HepG2 (cell line): Measurements from ENCODE around the gene ZC3H14. TPM values are rescaled to one million over a fixed set of nuclear protein-coding genes. Genes with fewer than 3 reads are reported as not detected.

Source experiments
- ATAC-seq: fragments of 200-7000 bp; cut with Tn5 transposase; 3 replicates; pipeline ENCODE4 v1.9.1; 2020; ENCODE audit warnings: mild to moderate bottlenecking, moderate library complexity
- BruUV-seq: library from RNA; stranded (reverse); fragments of 400-500 nt; replicated peaks from 2 replicates; lab custom pipeline; 2021; lab: Mats Ljungman, UMichigan
- CTCF ChIA-PET: fragments of 300-600 bp; formaldehyde crosslinking; extraction: SDS; loops from one replicate; lab custom pipeline; 2021; ENCODE audit warnings: low total read pairs, inconsistent platforms, low intra/inter-chr PET ratio; lab: Yijun Ruan, JAX
- POLR2A ChIA-PET: fragments of 350-600 bp; sonication (Branson Sonifier 250); formaldehyde crosslinking; loops from one replicate; lab custom pipeline; 2020; ENCODE audit warnings: antibody characterized with exemption, inconsistent platforms; lab: Yijun Ruan, JAX
- DNase-seq: peaks from one replicate; pipeline ENCODE4 v3.0.0-alpha.2; 2015; ENCODE audit warnings: low spot score
- FAIRE-seq: peaks from 3 replicates; lab custom pipeline; 2011; peaks lifted over from hg19 to GRCh38; lab: Jason Lieb, UNC
- H2AFZ ChIP-seq: one replicate; pipeline ENCODE4 v1.6.1; 2011; ENCODE audit warnings: low read length, inconsistent platforms
- H3K27ac ChIP-seq: fragments of 300-600 bp; 3 replicates; pipeline ENCODE4 v1.8.0; 2011; ENCODE audit warnings: mixed run types, mild to moderate bottlenecking, mixed read lengths, low read length, inconsistent platforms; ENCODE audit not compliant: insufficient read depth; ENCODE audit errors: extremely low read length
- H3K27me3 ChIP-seq, 2 experiments: fragments of 200-600 bp in 1 of 2; 2 replicates in 1 of 2; 3 replicates in 1 of 2; pipeline versions ENCODE4 v1.6.0 to v1.8.0; 2011; ENCODE audit warnings: low read length in 2 of 2, mild to moderate bottlenecking in 2 of 2, moderate library complexity in 2 of 2, inconsistent platforms in 1 of 2; ENCODE audit not compliant: insufficient read depth in 2 of 2, control insufficient read depth in 1 of 2
- H3K36me3 ChIP-seq, 2 experiments: fragments of 200-600 bp in 1 of 2; replicated peaks in 1 of 2; 2 replicates in 1 of 2; 3 replicates in 1 of 2; pipeline versions ENCODE4 v1.5.1 to v1.8.0; 2011; ENCODE audit warnings: low read length in 2 of 2, inconsistent platforms in 1 of 2; ENCODE audit not compliant: insufficient read depth in 2 of 2, control insufficient read depth in 1 of 2
- H3K4me1 ChIP-seq: 2 replicates; pipeline ENCODE4 v1.5.1; 2012; ENCODE audit warnings: low read length, inconsistent platforms; ENCODE audit not compliant: insufficient read depth
- H3K4me2 ChIP-seq: 2 replicates; pipeline ENCODE4 v1.6.0; 2011; ENCODE audit warnings: low read depth, low read length, inconsistent platforms
- H3K4me3 ChIP-seq, 3 experiments: fragments of 200-600 bp in 1 of 3; sonication (generic), shearing (Covaris generic) in 1 of 3; replicated peaks in 1 of 3; 2 replicates each; pipeline ENCODE4 v1.5.1; 2011 to 2016; ENCODE audit warnings: low read length in 3 of 3, inconsistent platforms in 2 of 3, low read depth in 2 of 3, mild to moderate bottlenecking in 2 of 3, control low read depth in 1 of 3, mixed read lengths in 1 of 3; ENCODE audit not compliant: insufficient read depth in 1 of 3
- H3K79me2 ChIP-seq: one replicate; pipeline ENCODE4 v1.6.1; 2011; ENCODE audit warnings: low read length, inconsistent platforms; ENCODE audit not compliant: insufficient read depth
- H3K9ac ChIP-seq: 2 replicates; pipeline ENCODE4 v1.6.0; 2011; ENCODE audit warnings: mild to moderate bottlenecking, low read depth, low read length, inconsistent platforms; ENCODE audit not compliant: insufficient read depth
- H3K9me3 ChIP-seq: 2 replicates; pipeline ENCODE4 v1.5.1; 2012; ENCODE audit warnings: mild to moderate bottlenecking, low read length
- H4K20me1 ChIP-seq: 2 replicates; pipeline ENCODE4 v1.6.0; 2011; ENCODE audit warnings: inconsistent platforms, mild to moderate bottlenecking, low read length, moderate library complexity; ENCODE audit not compliant: insufficient read depth
- ARHGAP35 ChIP-seq: sonication (generic); formaldehyde crosslinking; IDR thresholded peaks from 2 replicates; pipeline ENCODE4 v1.9.0; 2022; ENCODE audit warnings: mild to moderate bottlenecking, inconsistent platforms, moderate library complexity, missing genetic modification reagents, borderline replicate concordance
- ATAD3A ChIP-seq: sonication (generic); formaldehyde crosslinking; IDR thresholded peaks from 2 replicates; pipeline ENCODE4 v1.4.0; 2020; ENCODE audit warnings: missing genetic modification reagents
- ATF7 ChIP-seq, 2 experiments: fragments of 450-650 bp in 1 of 2; sonication (generic) in 1 of 2; formaldehyde crosslinking in 1 of 2; IDR thresholded peaks; 2 replicates each; pipeline versions ENCODE4 v1.4.0 to v1.6.1; 2016 to 2020; ENCODE audit warnings: antibody characterized with exemption in 1 of 2, mild to moderate bottlenecking in 1 of 2, missing genetic modification reagents in 1 of 2
- FOXK1 ChIP-seq: sonication (generic); formaldehyde crosslinking; IDR thresholded peaks from 2 replicates; pipeline ENCODE4 v1.4.0; 2020; ENCODE audit warnings: low read depth, missing genetic modification reagents, borderline replicate concordance
- ZFP1 ChIP-seq: IDR thresholded peaks from 2 replicates; pipeline ENCODE4 v1.6.1; 2016
- ZKSCAN8 ChIP-seq: IDR thresholded peaks from 2 replicates; pipeline ENCODE4 v1.6.1; 2016; ENCODE audit warnings: borderline replicate concordance, missing genetic modification reagents, missing compliant biosample characterization
- ZNF713 ChIP-seq: sonication (generic); formaldehyde crosslinking; IDR thresholded peaks from 2 replicates; pipeline ENCODE4 v1.4.0; 2020; ENCODE audit warnings: mild to moderate bottlenecking, missing genetic modification reagents
- whole genome bisulfite sequencing: methylation state at CpG from one replicate; pipeline ENCODE4 v1.1.6; 2017; ENCODE audit warnings: low lambda C conversion rate; 5-methylcytosine and 5-hydroxymethylcytosine counted together
- in situ Hi-C: cut with HindIII; loops from 2 replicates; pipeline ENCODE4 v1.10.0; 2017; ENCODE audit warnings: low pct_unique_long_range_greater_than_20kb; ENCODE audit not compliant: extremely low pct_ligation_motif_present
- intact Hi-C: fragments of 100-400 bp; cut with micrococcal nuclease; formaldehyde crosslinking; loops from one replicate; pipeline ENCODE4 v1.10.0; 2022; ENCODE audit not compliant: unreplicated experiment
- polyA plus RNA-seq, 8 experiments: library from polyadenylated mRNA; depleted of rRNA in 3 of 8; stranded (reverse) in 7 of 8; unstranded in 1 of 8; fragments of >200 nt; fragmentation: Illumina TruSeq in 4 of 8; extraction: Trizol in 4 of 8; gene quantifications; 2 replicates each; pipeline versions ENCODE4 v1.2.1 to v1.2.3, GENCODE V29; 2011 to 2016; ENCODE audit warnings: low read depth in 4 of 8, missing spikeins in 1 of 8, mixed read lengths in 1 of 8; ENCODE audit not compliant: insufficient read depth in 1 of 8
- total RNA-seq, 5 experiments: library from RNA; depleted of rRNA; stranded (reverse); fragments of >200 nt; fragmentation: Illumina TruSeq; extraction: Trizol; gene quantifications; 2 replicates each; pipeline ENCODE4 v1.2.3, GENCODE V29; 2016; ENCODE audit warnings: low read depth in 1 of 5
- TF ChIP-seq, protein P1 (sequence below): sonication (generic); formaldehyde crosslinking; IDR thresholded peaks from 2 replicates; pipeline ENCODE4 v1.4.0; 2020; ENCODE audit warnings: missing genetic modification reagents, borderline replicate concordance
- TF ChIP-seq, protein P2 (sequence below): IDR thresholded peaks from 2 replicates; pipeline ENCODE4 v1.6.1; 2012; ENCODE audit warnings: low read length, improper control_type of control experiment

ZC3H14 gene
- total and polyA plus RNA-seq, 2 of the 13 experiments (the other 11 are each of a cell fraction or from before 2014, with no cell fraction given): 65.1 to 67.5 TPM

DNA sequence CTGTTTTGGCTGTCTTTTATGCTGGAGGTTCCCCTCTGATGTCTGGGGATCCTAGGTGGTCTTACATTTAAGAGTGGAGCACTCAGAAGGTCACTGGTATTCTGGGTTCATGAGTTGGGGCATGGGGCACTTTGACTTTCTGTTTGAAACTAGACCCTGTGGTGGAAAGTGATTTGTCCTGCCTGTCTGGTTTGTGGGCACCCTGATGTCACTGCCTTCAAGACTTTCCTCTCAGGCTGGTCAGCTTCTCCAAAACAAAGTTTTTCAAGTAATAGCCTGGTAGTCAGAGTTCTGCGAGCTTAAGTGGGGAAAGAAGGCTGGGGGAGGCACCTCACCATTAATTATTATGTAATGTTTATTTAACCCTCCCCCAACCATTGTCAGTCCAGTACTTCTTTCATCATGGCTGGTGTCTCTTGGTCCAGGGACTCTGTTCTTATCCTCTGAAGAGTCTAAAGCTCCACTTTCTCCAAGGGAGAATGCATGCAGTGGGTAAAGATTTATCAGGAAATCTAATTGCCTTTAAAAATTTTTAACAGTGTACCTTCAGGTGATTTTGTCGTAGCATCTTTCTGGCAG, 35.3 kb downstream of the ZC3H14 start:
- in situ Hi-C loops: no loop called here
- TF ChIP-seq, protein P1, sequence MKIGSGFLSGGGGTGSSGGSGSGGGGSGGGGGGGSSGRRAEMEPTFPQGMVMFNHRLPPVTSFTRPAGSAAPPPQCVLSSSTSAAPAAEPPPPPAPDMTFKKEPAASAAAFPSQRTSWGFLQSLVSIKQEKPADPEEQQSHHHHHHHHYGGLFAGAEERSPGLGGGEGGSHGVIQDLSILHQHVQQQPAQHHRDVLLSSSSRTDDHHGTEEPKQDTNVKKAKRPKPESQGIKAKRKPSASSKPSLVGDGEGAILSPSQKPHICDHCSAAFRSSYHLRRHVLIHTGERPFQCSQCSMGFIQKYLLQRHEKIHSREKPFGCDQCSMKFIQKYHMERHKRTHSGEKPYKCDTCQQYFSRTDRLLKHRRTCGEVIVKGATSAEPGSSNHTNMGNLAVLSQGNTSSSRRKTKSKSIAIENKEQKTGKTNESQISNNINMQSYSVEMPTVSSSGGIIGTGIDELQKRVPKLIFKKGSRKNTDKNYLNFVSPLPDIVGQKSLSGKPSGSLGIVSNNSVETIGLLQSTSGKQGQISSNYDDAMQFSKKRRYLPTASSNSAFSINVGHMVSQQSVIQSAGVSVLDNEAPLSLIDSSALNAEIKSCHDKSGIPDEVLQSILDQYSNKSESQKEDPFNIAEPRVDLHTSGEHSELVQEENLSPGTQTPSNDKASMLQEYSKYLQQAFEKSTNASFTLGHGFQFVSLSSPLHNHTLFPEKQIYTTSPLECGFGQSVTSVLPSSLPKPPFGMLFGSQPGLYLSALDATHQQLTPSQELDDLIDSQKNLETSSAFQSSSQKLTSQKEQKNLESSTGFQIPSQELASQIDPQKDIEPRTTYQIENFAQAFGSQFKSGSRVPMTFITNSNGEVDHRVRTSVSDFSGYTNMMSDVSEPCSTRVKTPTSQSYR: 0 out of 2 replicates have a peak, but pooled peaks have one; percentile 12
- no peak for TF ChIP-seq ZFP1 (CRISPR knock-in tag)
- H3K9ac ChIP-seq: no peak overlapping the region
- no peak for DNase-seq
- no peak overlapping the region for H3K4me2 ChIP-seq
- no peak overlapping the region for H3K4me3 ChIP-seq
- peaks cover 35 to 76% of the 10 kb centered on the region in 2 experiments for H3K36me3 ChIP-seq
- no peaks in the 10 kb centered on the region for H3K27me3 ChIP-seq
- CTCF ChIA-PET: no interaction called here
- POLR2A ChIA-PET: no interaction called here
- FAIRE-seq: no peak
- H3K9me3 ChIP-seq: no peaks in the 10 kb centered on the region
- H2AFZ ChIP-seq: no peak overlapping the region
- no peak for ATAC-seq
- BruUV-seq: no TSS peak
- H3K4me1 ChIP-seq: peaks cover 8% of the 10 kb centered on the region; the same call in 1 of the 2 replicates
- 86% methylated on average over 2 of the region's 2 CpGs for WGBS
- intact Hi-C loops: no loop called here
- H3K79me2 ChIP-seq: no peaks in the 10 kb centered on the region
- no peaks in the 10 kb centered on the region for H4K20me1 ChIP-seq
- no peak overlapping the region for H3K27ac ChIP-seq

DNA sequence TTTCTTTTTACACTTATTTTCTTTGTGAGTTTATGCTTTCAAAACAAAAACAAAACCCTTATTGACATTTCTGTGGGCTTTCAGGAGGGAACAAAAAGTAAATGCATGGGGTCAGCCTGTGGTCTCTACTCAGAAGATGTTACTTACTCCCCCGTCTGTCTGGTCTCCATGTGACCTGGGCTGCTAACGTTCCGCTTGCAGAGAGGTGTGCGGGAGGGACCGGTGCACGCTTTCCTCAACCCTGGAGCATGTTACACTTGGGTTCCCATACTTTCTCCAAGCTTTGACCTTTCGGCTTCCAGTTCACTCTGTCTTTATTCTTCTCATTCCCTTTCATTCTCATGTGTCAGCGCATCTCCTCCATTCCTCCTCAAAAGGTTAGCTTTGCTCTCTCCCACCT, 36.5 kb downstream of the ZC3H14 start:
- no peak overlapping the region for H3K4me2 ChIP-seq
- H3K36me3 ChIP-seq: peaks cover 39 to 86% of the 10 kb centered on the region in 2 experiments
- no peak overlapping the region for H3K27ac ChIP-seq
- H2AFZ ChIP-seq: no peak overlapping the region
- H3K27me3 ChIP-seq: no peaks in the 10 kb centered on the region
- DNase-seq (no peak), ATAC-seq (no peak), FAIRE-seq (no peak)
- no peaks in the 10 kb centered on the region for H4K20me1 ChIP-seq
- CTCF ChIA-PET: no interaction called here
- intact Hi-C loops (no loop called here), in situ Hi-C loops (no loop called here)
- no peak overlapping the region for H3K4me3 ChIP-seq
- H3K79me2 ChIP-seq: no peaks in the 10 kb centered on the region
- POLR2A ChIA-PET: no interaction called here
- TF ChIP-seq ZNF713 (CRISPR knock-in tag): no peak
- TF ChIP-seq ZKSCAN8 (CRISPR knock-in tag): no peak
- TF ChIP-seq, protein P2, sequence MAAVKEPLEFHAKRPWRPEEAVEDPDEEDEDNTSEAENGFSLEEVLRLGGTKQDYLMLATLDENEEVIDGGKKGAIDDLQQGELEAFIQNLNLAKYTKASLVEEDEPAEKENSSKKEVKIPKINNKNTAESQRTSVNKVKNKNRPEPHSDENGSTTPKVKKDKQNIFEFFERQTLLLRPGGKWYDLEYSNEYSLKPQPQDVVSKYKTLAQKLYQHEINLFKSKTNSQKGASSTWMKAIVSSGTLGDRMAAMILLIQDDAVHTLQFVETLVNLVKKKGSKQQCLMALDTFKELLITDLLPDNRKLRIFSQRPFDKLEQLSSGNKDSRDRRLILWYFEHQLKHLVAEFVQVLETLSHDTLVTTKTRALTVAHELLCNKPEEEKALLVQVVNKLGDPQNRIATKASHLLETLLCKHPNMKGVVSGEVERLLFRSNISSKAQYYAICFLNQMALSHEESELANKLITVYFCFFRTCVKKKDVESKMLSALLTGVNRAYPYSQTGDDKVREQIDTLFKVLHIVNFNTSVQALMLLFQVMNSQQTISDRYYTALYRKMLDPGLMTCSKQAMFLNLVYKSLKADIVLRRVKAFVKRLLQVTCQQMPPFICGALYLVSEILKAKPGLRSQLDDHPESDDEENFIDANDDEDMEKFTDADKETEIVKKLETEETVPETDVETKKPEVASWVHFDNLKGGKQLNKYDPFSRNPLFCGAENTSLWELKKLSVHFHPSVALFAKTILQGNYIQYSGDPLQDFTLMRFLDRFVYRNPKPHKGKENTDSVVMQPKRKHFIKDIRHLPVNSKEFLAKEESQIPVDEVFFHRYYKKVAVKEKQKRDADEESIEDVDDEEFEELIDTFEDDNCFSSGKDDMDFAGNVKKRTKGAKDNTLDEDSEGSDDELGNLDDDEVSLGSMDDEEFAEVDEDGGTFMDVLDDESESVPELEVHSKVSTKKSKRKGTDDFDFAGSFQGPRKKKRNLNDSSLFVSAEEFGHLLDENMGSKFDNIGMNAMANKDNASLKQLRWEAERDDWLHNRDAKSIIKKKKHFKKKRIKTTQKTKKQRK: no peak
- TF ChIP-seq FOXK1 (CRISPR knock-in tag): no peak
- no peak for TF ChIP-seq ATF7 (IDR thresholded peaks at IDR 0.05)
- TF ChIP-seq ATF7 (CRISPR knock-in tag; IDR thresholded peaks at IDR 0.05): no peak
- no peak for TF ChIP-seq ATAD3A (CRISPR knock-in tag)
- TF ChIP-seq ARHGAP35 (CRISPR knock-in tag): no peak
- TF ChIP-seq, all 625 proteins: peak for 0
- 95% methylated on average over 8 of the region's 8 CpGs for WGBS
- Histone ChIP-seq H3K4me1 (peaks cover 8% of the 10 kb centered on the region; the same call in 1 of the 2 replicates), H3K9ac (no peak overlapping the region), H3K9me3 (no peaks in the 10 kb centered on the region)
- no TSS peak for BruUV-seq
